ENCODE data around the gene SVEP1. TPM values are rescaled to one million over a fixed set of nuclear protein-coding genes. Genes with fewer than 3 reads are reported as not detected.
A peak's percentile ranks its signal among the peaks of the same experiment; 100 is the strongest.
"Not testable (repeated sequence)": the region's sequence is repeated elsewhere in the genome, so short reads cannot be mapped to it uniquely, and the experiment has no call there.

The SVEP1 gene
- total RNA-seq, result not detected

DNA sequence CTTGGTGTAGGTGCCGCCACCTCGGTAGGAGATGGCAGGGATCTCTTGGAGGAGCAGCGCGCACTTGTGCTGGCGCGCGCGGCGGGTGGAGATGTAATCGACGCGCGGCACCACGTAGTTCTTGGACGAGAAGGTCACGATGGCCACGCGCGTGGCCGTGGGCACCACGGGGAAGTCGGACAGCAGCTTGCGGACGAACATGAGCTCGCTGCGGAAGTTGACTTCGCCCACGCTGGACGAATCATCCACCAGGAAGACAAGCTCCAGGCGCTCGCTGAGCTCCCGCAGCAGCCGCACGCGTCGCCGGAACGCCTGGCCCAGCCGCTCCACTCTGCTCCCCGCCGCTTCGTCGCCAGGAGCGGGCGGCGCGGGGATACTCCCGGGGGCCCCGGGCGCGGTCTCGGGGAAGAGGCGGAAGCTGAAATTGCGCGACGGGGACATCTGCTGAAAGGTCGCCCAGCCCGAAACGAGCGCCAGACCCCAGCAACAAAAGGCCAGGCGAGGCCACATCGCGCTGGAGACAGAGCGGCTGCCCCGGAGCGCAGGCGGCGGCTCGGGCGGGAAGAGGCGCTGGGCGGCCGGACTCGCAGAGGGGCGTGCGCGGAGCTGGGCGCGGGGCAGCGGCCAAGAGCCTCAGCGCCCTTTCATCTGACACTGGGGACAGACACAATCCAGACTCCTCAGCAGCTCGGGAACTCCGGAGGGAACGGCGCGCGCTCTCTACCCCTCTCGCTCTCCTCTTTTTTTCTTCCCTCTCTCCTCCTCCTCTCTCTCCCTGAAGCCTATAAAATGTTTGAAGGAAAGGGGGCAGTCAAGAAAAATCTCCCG, at the start of gene SVEP1:
TSS of gene SVEP1 (minus strand) at position 708 of the 828 bp plus-strand sequence. CDS start at position 510, 198 bp downstream.
- Histone ChIP-seq H3K4me3 (ENCODE audit: low read length) (no peak within 1 kb of the TSS), H3K27me3 (ENCODE audit: insufficient read depth, low read length) (peaks cover 59% of the 10 kb centered on the region), H3K4me1 (ENCODE audit: insufficient read depth, low read length) (peaks cover 5% of the 10 kb centered on the region), H3K9me3 (ENCODE audit: low read depth, low read length) (peaks cover 5% of the 10 kb centered on the region)

- Histone ChIP-seq H3K4me1 (ENCODE audit: insufficient read depth, low read length) (no peaks in the 10 kb centered on the region), H3K27me3 (ENCODE audit: insufficient read depth, low read length) (no peaks in the 10 kb centered on the region), H3K9me3 (ENCODE audit: low read depth, low read length) (no peaks in the 10 kb centered on the region), H3K4me3 (ENCODE audit: low read length) (no peak overlapping the region)
These were observed 46.7 kb upstream of the SVEP1 start for GRCh38 chr9:110626101-110626829.

GRCh38 chr9:110623462-110624025, 44.0 kb upstream of the SVEP1 start:
- H3K27me3 ChIP-seq (ENCODE audit: insufficient read depth, low read length), result no peaks in the 10 kb centered on the region
- no peaks in the 10 kb centered on the region for H3K9me3 ChIP-seq (ENCODE audit: low read depth, low read length)
- no peaks in the 10 kb centered on the region for H3K4me1 ChIP-seq (ENCODE audit: insufficient read depth, low read length)
- H3K4me3 ChIP-seq (ENCODE audit: low read length), result no peak overlapping the region

DNA sequence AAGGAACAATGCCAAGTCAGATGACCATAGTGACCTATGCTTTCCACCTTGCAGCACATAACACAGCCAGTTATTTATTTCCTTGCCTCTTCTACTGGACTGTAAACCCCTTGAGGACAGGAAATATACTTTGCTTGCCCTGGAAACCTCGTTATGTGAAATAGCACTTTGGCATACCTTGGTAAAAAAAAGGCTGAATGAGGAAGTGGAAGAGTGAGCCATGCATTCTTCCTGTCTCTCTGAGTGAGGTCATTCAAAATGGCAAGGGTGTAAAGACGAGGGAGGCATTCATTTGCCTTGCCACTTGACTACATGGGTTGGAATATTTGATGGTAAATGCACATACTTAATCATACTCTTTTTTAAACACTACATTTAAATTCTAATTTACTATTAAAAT, 42.8 kb upstream of the SVEP1 start:
- H3K4me1 ChIP-seq (ENCODE audit: insufficient read depth, low read length), result no peaks in the 10 kb centered on the region
- H3K4me3 ChIP-seq (ENCODE audit: low read length), result no peak overlapping the region
- H3K27me3 ChIP-seq (ENCODE audit: insufficient read depth, low read length), result no peaks in the 10 kb centered on the region
- H3K9me3 ChIP-seq (ENCODE audit: low read depth, low read length), result no peaks in the 10 kb centered on the region

- no peaks in the 10 kb centered on the region for H3K4me1 ChIP-seq (ENCODE audit: insufficient read depth, low read length)
These were observed 41.2 kb upstream of the SVEP1 start for GRCh38 chr9:110620726-110621125.

DNA sequence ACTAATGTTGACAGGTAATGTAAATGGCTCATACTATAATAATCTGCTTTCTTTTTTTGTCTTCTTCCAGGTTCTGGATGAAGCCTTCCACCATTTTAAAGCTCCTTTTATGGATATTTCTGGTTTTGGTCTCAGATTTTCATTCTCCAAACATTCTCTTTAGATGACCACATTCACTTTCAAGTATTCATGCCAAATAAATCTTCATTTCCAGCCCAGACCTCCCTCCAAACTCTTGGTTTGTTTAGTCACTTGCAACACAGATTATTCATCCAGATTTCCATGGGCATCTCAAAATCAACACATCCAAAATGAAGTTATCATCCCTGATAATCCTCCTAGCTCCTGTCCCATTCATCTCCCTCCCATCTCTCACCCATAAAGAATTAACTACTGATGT, 40.3 kb upstream of the SVEP1 start:
- Histone ChIP-seq H3K4me1 (ENCODE audit: insufficient read depth, low read length) (no peaks in the 10 kb centered on the region), H3K4me3 (ENCODE audit: low read length) (no peak overlapping the region), H3K27me3 (ENCODE audit: insufficient read depth, low read length) (no peaks in the 10 kb centered on the region), H3K9me3 (ENCODE audit: low read depth, low read length) (no peaks in the 10 kb centered on the region)

More at GRCh38 chr9:110620726-110621125, 41.2 kb upstream of the SVEP1 start:
- Histone ChIP-seq H3K27me3 (ENCODE audit: insufficient read depth, low read length) (no peaks in the 10 kb centered on the region), H3K9me3 (ENCODE audit: low read depth, low read length) (no peaks in the 10 kb centered on the region), H3K4me3 (ENCODE audit: low read length) (no peak overlapping the region)

DNA sequence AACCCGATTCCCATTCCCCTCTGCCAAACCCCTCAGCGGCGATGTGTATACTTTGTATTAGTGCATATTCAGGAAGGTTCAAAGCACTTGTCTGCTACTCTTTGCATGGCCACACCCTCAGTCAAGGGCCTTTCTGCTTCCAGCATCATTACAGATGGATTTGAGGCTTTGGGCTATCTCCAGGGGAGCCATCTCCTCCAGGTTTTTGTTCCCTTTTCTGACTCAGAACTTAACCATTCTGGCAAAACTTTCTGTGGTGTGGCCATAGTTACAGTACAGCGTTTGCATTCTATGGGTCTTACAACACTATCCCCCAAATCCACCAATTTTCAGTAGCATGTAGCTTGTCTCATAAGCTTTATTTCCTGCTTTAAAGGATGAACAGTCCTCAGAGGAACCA, 36.0 kb upstream of the SVEP1 start:
- no peaks in the 10 kb centered on the region for H3K9me3 ChIP-seq (ENCODE audit: low read depth, low read length)
- H3K4me1 ChIP-seq (ENCODE audit: insufficient read depth, low read length), result no peaks in the 10 kb centered on the region
- no peak overlapping the region for H3K4me3 ChIP-seq (ENCODE audit: low read length)
- no peaks in the 10 kb centered on the region for H3K27me3 ChIP-seq (ENCODE audit: insufficient read depth, low read length)

- H3K27me3 ChIP-seq (ENCODE audit: insufficient read depth, low read length); H3K9me3 ChIP-seq (ENCODE audit: low read depth, low read length); H3K4me3 ChIP-seq (ENCODE audit: low read length); H3K4me1 ChIP-seq (ENCODE audit: insufficient read depth, low read length): not testable (repeated sequence)
These were observed 35.0 kb upstream of the SVEP1 start for GRCh38 chr9:110614576-110614975.

DNA sequence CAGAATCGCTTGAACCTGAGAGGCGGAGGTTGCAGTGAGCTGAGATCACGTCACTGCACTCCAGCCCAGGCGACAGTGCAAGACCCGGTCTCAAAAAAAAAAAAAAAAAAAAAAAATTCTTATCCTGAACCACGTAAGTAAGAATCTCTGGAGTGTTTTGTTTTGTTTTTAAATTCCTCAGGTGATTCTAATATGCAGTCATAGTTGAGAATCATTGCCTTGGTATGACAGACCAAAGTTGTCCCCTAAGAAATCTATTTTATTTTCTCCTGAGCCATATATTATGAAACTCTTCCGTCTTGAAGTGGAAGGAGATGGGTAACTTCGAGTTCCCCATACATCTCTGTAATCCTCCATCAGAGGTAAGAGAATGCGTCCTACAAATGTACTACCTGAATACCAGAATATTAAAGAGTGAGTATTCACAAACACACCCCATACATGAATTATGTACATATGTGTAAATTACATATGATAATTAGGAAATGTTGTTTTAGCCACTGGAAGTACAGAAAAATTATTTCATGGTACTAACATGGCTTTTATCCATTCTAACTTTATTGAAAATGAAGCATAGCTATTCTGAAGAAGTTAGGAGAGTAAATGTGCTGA, 26.7 kb upstream of the SVEP1 start:
- no peak overlapping the region for H3K4me3 ChIP-seq (ENCODE audit: low read length)
- no peaks in the 10 kb centered on the region for H3K9me3 ChIP-seq (ENCODE audit: low read depth, low read length)
- no peaks in the 10 kb centered on the region for H3K27me3 ChIP-seq (ENCODE audit: insufficient read depth, low read length)
- peaks cover 4% of the 10 kb centered on the region for H3K4me1 ChIP-seq (ENCODE audit: insufficient read depth, low read length)

- no peaks in the 10 kb centered on the region for H3K9me3 ChIP-seq (ENCODE audit: low read depth, low read length)
- H3K27me3 ChIP-seq (ENCODE audit: insufficient read depth, low read length), result no peaks in the 10 kb centered on the region
- H3K4me1 ChIP-seq (ENCODE audit: insufficient read depth, low read length), result peaks cover 4% of the 10 kb centered on the region
- no peak overlapping the region for H3K4me3 ChIP-seq (ENCODE audit: low read length)
These were observed 26.0 kb upstream of the SVEP1 start for GRCh38 chr9:110605565-110605964.

- Histone ChIP-seq H3K9me3 (ENCODE audit: low read depth, low read length) (no peaks in the 10 kb centered on the region), H3K27me3 (ENCODE audit: insufficient read depth, low read length) (no peaks in the 10 kb centered on the region), H3K4me3 (ENCODE audit: low read length) (peak overlapping the region; percentile 11), H3K4me1 (ENCODE audit: insufficient read depth, low read length) (peaks cover 4% of the 10 kb centered on the region)
These were observed 24.6 kb upstream of the SVEP1 start for GRCh38 chr9:110604171-110604601.

DNA sequence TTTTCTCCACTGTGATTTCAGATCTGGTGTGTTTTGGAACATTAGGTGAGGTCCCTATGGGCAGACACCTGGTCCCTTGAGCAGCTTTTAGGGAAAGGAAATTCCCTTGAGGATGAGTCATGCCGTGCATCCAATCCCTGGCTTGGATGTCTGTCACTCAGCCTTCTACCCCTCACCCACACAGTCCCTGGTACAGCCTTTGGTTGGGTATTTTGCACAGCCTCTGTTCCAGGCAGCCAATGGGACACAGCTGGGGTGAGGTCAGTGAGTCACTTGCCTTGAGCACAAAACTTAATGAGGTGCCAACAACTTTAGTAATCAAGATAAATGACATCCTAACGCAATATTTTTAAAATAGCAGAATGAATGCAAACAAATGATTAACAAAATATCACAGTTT, 22.7 kb upstream of the SVEP1 start:
- no peak overlapping the region for H3K4me3 ChIP-seq (ENCODE audit: low read length)
- H3K4me1 ChIP-seq (ENCODE audit: insufficient read depth, low read length), result peaks cover 4% of the 10 kb centered on the region
- H3K27me3 ChIP-seq (ENCODE audit: insufficient read depth, low read length), result no peaks in the 10 kb centered on the region
- H3K9me3 ChIP-seq (ENCODE audit: low read depth, low read length), result no peaks in the 10 kb centered on the region

GRCh38 chr9:110601098-110601497, 21.6 kb upstream of the SVEP1 start:
- H3K4me3 ChIP-seq (ENCODE audit: low read length), result no peak overlapping the region
- peaks cover 4% of the 10 kb centered on the region for H3K4me1 ChIP-seq (ENCODE audit: insufficient read depth, low read length)
- no peaks in the 10 kb centered on the region for H3K9me3 ChIP-seq (ENCODE audit: low read depth, low read length)
- H3K27me3 ChIP-seq (ENCODE audit: insufficient read depth, low read length), result no peaks in the 10 kb centered on the region

DNA sequence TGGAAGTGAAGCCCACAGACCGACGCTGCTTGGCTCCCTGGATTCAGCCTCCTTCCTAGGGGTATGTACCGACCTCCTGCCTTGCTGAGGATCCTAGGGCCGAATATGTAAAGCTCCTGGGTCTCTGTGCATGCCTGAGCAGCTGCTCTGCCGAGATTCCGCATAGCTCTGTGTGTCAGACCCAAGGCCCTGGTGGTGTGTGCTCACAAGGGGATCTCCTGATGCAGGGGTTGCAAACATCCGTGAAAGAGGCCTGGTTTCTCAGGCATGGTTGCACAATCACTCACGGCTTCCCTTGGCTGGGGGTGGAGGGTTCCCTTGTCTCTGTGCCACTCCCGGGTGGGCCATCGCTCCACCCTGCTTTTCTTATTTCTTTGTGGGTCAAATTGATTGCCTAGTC, 19.9 kb upstream of the SVEP1 start:
- Histone ChIP-seq H3K27me3 (ENCODE audit: insufficient read depth, low read length) (no peaks in the 10 kb centered on the region), H3K9me3 (ENCODE audit: low read depth, low read length) (no peaks in the 10 kb centered on the region), H3K4me1 (ENCODE audit: insufficient read depth, low read length) (peaks cover under 1% of the 10 kb centered on the region), H3K4me3 (ENCODE audit: low read length) (no peak overlapping the region)

All from mononuclear cell (primary cell).